K562 (cell line): ENCODE results near the gene CSNK2A1.

Source experiments
- CBFA2T3 ChIP-seq: fragments of 450-650 bp; IDR thresholded peaks from 2 replicates; pipeline ENCODE4 v1.6.1; 2017
- CHD4 ChIP-seq: fragments of 200-600 bp; sonication (generic); IDR thresholded peaks from 3 replicates; pipeline ENCODE4 v1.6.1; 2012; ENCODE audit warnings: low read depth, mild to moderate bottlenecking, mixed read lengths, low read length, inconsistent platforms; ENCODE audit not compliant: insufficient read depth, insufficient replicate concordance, poor library complexity, severe bottlenecking
- EGR1 ChIP-seq: fragments of 450-650 bp; conservative IDR thresholded peaks from 2 replicates; pipeline ENCODE4 v1.6.1; 2017; ENCODE audit warnings: mild to moderate bottlenecking
- POLR2A ChIP-seq: fragments of 450-650 bp; conservative IDR thresholded peaks from 2 replicates; pipeline ENCODE4 v1.6.1; 2016
- RAD51 ChIP-seq: fragments of 450-650 bp; IDR thresholded peaks from 2 replicates; pipeline ENCODE4 v1.7.1; 2016; ENCODE audit warnings: low read depth, mild to moderate bottlenecking, borderline replicate concordance
- SIN3A ChIP-seq, 2 experiments: fragments of 150-350 bp in 1 of 2; IDR thresholded peaks; 2 replicates each; pipeline ENCODE4 v1.6.1; 2011 to 2016; ENCODE audit warnings: borderline replicate concordance in 2 of 2, low read depth in 2 of 2, low read length in 2 of 2, mild to moderate bottlenecking in 2 of 2, moderate library complexity in 2 of 2; ENCODE audit not compliant: control insufficient read depth in 1 of 2
- YY1 ChIP-seq, 3 experiments: IDR thresholded peaks; 2 replicates each; pipeline ENCODE4 v1.6.1; 2011; ENCODE audit warnings: low read length in 2 of 3, mild to moderate bottlenecking in 2 of 3, moderate library complexity in 2 of 3, borderline replicate concordance in 1 of 3, control low read depth in 1 of 3, low read depth in 1 of 3; ENCODE audit not compliant: insufficient read depth in 3 of 3, insufficient replicate concordance in 2 of 3, control insufficient read depth in 1 of 3, insufficient read length in 1 of 3; ENCODE audit errors: extremely low read depth in 1 of 3
- ZBTB1 ChIP-seq: sonication (generic); formaldehyde crosslinking; IDR thresholded peaks from 2 replicates; pipeline ENCODE4 v1.8.1; 2023; ENCODE audit warnings: missing genetic modification reagents, low read depth, mild to moderate bottlenecking, borderline replicate concordance
- TF ChIP-seq, protein P1 (sequence below): IDR thresholded peaks from 2 replicates; pipeline ENCODE4 v1.6.1; 2014; ENCODE audit warnings: antibody characterized with exemption
- TF ChIP-seq, protein P2 (sequence below), 3 experiments: IDR thresholded peaks in 2 of 3; conservative IDR thresholded peaks in 1 of 3; 2 replicates each; pipeline ENCODE4 v1.5.1; 2011 to 2012; ENCODE audit warnings: low read length in 3 of 3, mild to moderate bottlenecking in 3 of 3, control low read depth in 2 of 3, improper control_type of control experiment in 1 of 3, inconsistent platforms in 1 of 3, low read depth in 1 of 3, mixed read lengths in 1 of 3, moderate library complexity in 1 of 3; ENCODE audit not compliant: insufficient read depth in 2 of 3
- TF ChIP-seq, protein P3 (sequence below), 3 experiments: fragments of 200-800 bp in 1 of 3; fragments of 250-450 bp in 1 of 3; fragments of 450-650 bp in 1 of 3; sonication (Bioruptor Pico) in 1 of 3; sonication (Bioruptor generic) in 1 of 3; formaldehyde crosslinking in 1 of 3; IDR thresholded peaks; 2 replicates each; pipeline versions ENCODE4 v1.6.1 to v1.8.0; 2016 to 2022; ENCODE audit warnings: mild to moderate bottlenecking in 2 of 3, missing genetic modification characterization in 2 of 3, missing compliant biosample characterization in 1 of 3, moderate library complexity in 1 of 3
- TF ChIP-seq, protein P4 (sequence below): fragments of 450-650 bp; IDR thresholded peaks from 2 replicates; pipeline ENCODE4 v1.6.1; 2016
- TF ChIP-seq, protein P5 (sequence below): fragments of 250-450 bp; sonication (Bioruptor Pico); IDR thresholded peaks from 2 replicates; pipeline ENCODE4 v1.8.0; 2022; ENCODE audit warnings: moderate library complexity, mild to moderate bottlenecking, inconsistent platforms

DNA sequence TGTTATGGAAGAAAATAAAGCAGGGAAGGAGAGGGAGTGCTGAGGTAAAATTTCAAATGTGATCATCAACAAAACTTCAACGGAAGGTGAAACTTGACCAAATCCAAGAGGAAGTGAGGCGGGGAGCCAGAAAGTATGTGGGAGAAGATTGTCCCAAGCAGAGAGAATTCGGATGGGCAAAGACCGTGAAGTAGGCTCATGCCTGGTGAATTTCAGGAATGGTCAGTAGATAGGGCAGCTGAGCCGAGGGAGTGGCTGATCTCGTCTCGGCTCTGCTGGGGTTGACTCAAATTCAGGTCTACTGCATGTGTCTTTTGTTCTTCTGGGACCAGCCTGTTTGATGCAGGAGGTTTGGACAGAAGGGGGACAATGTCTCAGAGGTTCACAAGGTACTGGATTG, 7.0 kb upstream of the CSNK2A1 start:
- TF ChIP-seq, protein P1, sequence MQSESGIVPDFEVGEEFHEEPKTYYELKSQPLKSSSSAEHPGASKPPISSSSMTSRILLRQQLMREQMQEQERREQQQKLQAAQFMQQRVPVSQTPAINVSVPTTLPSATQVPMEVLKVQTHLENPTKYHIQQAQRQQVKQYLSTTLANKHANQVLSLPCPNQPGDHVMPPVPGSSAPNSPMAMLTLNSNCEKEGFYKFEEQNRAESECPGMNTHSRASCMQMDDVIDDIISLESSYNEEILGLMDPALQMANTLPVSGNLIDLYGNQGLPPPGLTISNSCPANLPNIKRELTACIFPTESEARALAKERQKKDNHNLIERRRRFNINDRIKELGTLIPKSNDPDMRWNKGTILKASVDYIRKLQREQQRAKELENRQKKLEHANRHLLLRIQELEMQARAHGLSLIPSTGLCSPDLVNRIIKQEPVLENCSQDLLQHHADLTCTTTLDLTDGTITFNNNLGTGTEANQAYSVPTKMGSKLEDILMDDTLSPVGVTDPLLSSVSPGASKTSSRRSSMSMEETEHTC: no peak
- TF ChIP-seq, protein P2, sequence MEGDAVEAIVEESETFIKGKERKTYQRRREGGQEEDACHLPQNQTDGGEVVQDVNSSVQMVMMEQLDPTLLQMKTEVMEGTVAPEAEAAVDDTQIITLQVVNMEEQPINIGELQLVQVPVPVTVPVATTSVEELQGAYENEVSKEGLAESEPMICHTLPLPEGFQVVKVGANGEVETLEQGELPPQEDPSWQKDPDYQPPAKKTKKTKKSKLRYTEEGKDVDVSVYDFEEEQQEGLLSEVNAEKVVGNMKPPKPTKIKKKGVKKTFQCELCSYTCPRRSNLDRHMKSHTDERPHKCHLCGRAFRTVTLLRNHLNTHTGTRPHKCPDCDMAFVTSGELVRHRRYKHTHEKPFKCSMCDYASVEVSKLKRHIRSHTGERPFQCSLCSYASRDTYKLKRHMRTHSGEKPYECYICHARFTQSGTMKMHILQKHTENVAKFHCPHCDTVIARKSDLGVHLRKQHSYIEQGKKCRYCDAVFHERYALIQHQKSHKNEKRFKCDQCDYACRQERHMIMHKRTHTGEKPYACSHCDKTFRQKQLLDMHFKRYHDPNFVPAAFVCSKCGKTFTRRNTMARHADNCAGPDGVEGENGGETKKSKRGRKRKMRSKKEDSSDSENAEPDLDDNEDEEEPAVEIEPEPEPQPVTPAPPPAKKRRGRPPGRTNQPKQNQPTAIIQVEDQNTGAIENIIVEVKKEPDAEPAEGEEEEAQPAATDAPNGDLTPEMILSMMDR (IDR thresholded peaks at IDR 0.05 in 2 of 3, conservative IDR thresholded peaks at IDR 0.05 in 1 of 3; ENCODE audit: insufficient read depth in 2 of 3, low read depth in 1 of 3, low read length in 3 of 3): no peak
- TF ChIP-seq EGR1 (no peak), SIN3A (IDR thresholded peaks at IDR 0.05; ENCODE audit: borderline replicate concordance in 2 of 2, control insufficient read depth in 1 of 2, low read depth in 2 of 2, low read length in 2 of 2) (no peak), POLR2A (no peak), RAD51 (no peak), YY1 (IDR thresholded peaks at IDR 0.05; ENCODE audit: borderline replicate concordance in 1 of 3, control insufficient read depth in 1 of 3, extremely low read depth in 1 of 3, insufficient read depth in 3 of 3, insufficient read length in 1 of 3, insufficient replicate concordance in 2 of 3, low read depth in 1 of 3, low read length in 2 of 3) (no peak), ZBTB1 (CRISPR knock-in tag) (no peak), CHD4 (no peak), CBFA2T3 (no peak)
- TF ChIP-seq, protein P3, sequence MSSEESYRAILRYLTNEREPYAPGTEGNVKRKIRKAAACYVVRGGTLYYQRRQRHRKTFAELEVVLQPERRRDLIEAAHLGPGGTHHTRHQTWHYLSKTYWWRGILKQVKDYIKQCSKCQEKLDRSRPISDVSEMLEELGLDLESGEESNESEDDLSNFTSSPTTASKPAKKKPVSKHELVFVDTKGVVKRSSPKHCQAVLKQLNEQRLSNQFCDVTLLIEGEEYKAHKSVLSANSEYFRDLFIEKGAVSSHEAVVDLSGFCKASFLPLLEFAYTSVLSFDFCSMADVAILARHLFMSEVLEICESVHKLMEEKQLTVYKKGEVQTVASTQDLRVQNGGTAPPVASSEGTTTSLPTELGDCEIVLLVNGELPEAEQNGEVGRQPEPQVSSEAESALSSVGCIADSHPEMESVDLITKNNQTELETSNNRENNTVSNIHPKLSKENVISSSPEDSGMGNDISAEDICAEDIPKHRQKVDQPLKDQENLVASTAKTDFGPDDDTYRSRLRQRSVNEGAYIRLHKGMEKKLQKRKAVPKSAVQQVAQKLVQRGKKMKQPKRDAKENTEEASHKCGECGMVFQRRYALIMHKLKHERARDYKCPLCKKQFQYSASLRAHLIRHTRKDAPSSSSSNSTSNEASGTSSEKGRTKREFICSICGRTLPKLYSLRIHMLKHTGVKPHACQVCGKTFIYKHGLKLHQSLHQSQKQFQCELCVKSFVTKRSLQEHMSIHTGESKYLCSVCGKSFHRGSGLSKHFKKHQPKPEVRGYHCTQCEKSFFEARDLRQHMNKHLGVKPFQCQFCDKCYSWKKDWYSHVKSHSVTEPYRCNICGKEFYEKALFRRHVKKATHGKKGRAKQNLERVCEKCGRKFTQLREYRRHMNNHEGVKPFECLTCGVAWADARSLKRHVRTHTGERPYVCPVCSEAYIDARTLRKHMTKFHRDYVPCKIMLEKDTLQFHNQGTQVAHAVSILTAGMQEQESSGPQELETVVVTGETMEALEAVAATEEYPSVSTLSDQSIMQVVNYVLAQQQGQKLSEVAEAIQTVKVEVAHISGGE (CRISPR knock-in tag; IDR thresholded peaks at IDR 0.05): no peak
- TF ChIP-seq, protein P4, sequence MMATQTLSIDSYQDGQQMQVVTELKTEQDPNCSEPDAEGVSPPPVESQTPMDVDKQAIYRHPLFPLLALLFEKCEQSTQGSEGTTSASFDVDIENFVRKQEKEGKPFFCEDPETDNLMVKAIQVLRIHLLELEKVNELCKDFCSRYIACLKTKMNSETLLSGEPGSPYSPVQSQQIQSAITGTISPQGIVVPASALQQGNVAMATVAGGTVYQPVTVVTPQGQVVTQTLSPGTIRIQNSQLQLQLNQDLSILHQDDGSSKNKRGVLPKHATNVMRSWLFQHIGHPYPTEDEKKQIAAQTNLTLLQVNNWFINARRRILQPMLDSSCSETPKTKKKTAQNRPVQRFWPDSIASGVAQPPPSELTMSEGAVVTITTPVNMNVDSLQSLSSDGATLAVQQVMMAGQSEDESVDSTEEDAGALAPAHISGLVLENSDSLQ: no peak
- TF ChIP-seq, protein P5, sequence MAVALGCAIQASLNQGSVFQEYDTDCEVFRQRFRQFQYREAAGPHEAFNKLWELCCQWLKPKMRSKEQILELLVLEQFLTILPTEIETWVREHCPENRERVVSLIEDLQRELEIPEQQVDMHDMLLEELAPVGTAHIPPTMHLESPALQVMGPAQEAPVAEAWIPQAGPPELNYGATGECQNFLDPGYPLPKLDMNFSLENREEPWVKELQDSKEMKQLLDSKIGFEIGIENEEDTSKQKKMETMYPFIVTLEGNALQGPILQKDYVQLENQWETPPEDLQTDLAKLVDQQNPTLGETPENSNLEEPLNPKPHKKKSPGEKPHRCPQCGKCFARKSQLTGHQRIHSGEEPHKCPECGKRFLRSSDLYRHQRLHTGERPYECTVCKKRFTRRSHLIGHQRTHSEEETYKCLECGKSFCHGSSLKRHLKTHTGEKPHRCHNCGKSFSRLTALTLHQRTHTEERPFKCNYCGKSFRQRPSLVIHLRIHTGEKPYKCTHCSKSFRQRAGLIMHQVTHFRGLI: no peak
